Measurements from ENCODE around the gene SHCBP1. TPM values are rescaled to one million over a fixed set of nuclear protein-coding genes. Genes with fewer than 3 reads are reported as not detected.

SHCBP1 gene
- total RNA-seq, 1 experiment from 2014 or later: 54.8 TPM

GRCh38 chr16:46591257-46591656 lies 29.9 kb downstream of the SHCBP1 start:
- intact Hi-C loops (cut with micrococcal nuclease; ENCODE audit: unreplicated experiment): no loop called here
- DNase-seq: no peak
- Mint-ChIP-seq H3K27me3 (ENCODE audit: unreplicated experiment) (no peaks in the 10 kb centered on the region), H3K36me3 (ENCODE audit: insufficient read depth, unreplicated experiment) (no peaks in the 10 kb centered on the region), H3K9me3 (ENCODE audit: low read depth, unreplicated experiment) (no peaks in the 10 kb centered on the region), H3K4me3 (ENCODE audit: low read depth, unreplicated experiment) (no peak overlapping the region), H3K27ac (ENCODE audit: unreplicated experiment) (no peak overlapping the region), H3K4me1 (ENCODE audit: low read depth, unreplicated experiment) (peaks cover 10% of the 10 kb centered on the region)
- TF ChIP-seq CTCF (IDR thresholded peaks at IDR 0.05; ENCODE audit: unreplicated experiment): no peak
- CTCF ChIA-PET: no interaction called here
- no TSS peak for BruUV-seq (replicated peaks)

GRCh38 chr16:46586011-46586577 lies 35.1 kb downstream of the SHCBP1 start:
- Mint-ChIP-seq H3K4me1 (ENCODE audit: low read depth, unreplicated experiment) (peaks cover 10% of the 10 kb centered on the region), H3K27ac (ENCODE audit: unreplicated experiment) (no peak overlapping the region), H3K4me3 (ENCODE audit: low read depth, unreplicated experiment) (no peak overlapping the region), H3K36me3 (ENCODE audit: insufficient read depth, unreplicated experiment) (peaks cover 10% of the 10 kb centered on the region), H3K27me3 (ENCODE audit: unreplicated experiment) (no peaks in the 10 kb centered on the region), H3K9me3 (ENCODE audit: low read depth, unreplicated experiment) (no peaks in the 10 kb centered on the region)
- no peak for TF ChIP-seq CTCF (IDR thresholded peaks at IDR 0.05; ENCODE audit: unreplicated experiment)
- DNase-seq: no peak
- intact Hi-C loops (cut with micrococcal nuclease; ENCODE audit: unreplicated experiment): no loop called here
- CTCF ChIA-PET: no interaction called here
- BruUV-seq (replicated peaks): no TSS peak

DNA sequence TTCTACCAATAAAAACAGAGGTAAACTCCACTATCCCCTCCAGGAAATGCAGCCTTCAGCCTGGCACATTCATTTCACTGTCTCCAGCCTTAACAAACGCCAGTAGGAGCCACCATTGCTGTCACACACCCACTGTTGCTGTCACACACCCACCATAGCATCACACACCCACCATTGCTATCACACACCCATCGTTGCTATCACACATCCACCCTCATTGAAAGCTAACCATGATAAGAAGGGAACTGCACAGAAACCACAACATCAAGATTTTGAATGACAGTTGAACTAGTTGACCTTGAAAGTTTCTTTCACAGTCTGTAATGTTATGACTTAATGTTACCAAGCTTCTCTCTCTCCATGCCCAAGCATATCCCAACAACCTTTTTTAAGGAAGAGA lies 38.1 kb downstream of the SHCBP1 start:
- peaks cover 4% of the 10 kb centered on the region for H3K4me1 Mint-ChIP-seq (ENCODE audit: low read depth, unreplicated experiment)
- intact Hi-C loops (cut with micrococcal nuclease; ENCODE audit: unreplicated experiment): no loop called here
- TF ChIP-seq CTCF (IDR thresholded peaks at IDR 0.05; ENCODE audit: unreplicated experiment): no peak
- no peaks in the 10 kb centered on the region for H3K9me3 Mint-ChIP-seq (ENCODE audit: low read depth, unreplicated experiment)
- CTCF ChIA-PET: no interaction called here
- no peaks in the 10 kb centered on the region for H3K27me3 Mint-ChIP-seq (ENCODE audit: unreplicated experiment)
- H3K36me3 Mint-ChIP-seq (ENCODE audit: insufficient read depth, unreplicated experiment): peaks cover 10% of the 10 kb centered on the region
- DNase-seq: no peak
- no peak overlapping the region for H3K27ac Mint-ChIP-seq (ENCODE audit: unreplicated experiment)
- no peak overlapping the region for H3K4me3 Mint-ChIP-seq (ENCODE audit: low read depth, unreplicated experiment)
- BruUV-seq (replicated peaks): no TSS peak

- H3K4me3 Mint-ChIP-seq (ENCODE audit: low read depth, unreplicated experiment): no peak overlapping the region
- TF ChIP-seq CTCF (IDR thresholded peaks at IDR 0.05; ENCODE audit: unreplicated experiment): no peak
- intact Hi-C loops (cut with micrococcal nuclease; ENCODE audit: unreplicated experiment): no loop called here
- DNase-seq: no peak
- BruUV-seq (replicated peaks): no TSS peak
- CTCF ChIA-PET: no interaction called here
- no peaks in the 10 kb centered on the region for H3K9me3 Mint-ChIP-seq (ENCODE audit: low read depth, unreplicated experiment)
- no peaks in the 10 kb centered on the region for H3K27me3 Mint-ChIP-seq (ENCODE audit: unreplicated experiment)
- H3K27ac Mint-ChIP-seq (ENCODE audit: unreplicated experiment): no peak overlapping the region
- no peaks in the 10 kb centered on the region for H3K4me1 Mint-ChIP-seq (ENCODE audit: low read depth, unreplicated experiment)
- H3K36me3 Mint-ChIP-seq (ENCODE audit: insufficient read depth, unreplicated experiment): peaks cover 10% of the 10 kb centered on the region
Measured at GRCh38 chr16:46582313-46582712, 38.9 kb downstream of the SHCBP1 start.

Measured in Calu3 (cell line).